SK-MEL-5 (cell line): ENCODE data around the gene PRR9. TPM values are rescaled to one million over a fixed set of nuclear protein-coding genes. Genes with fewer than 3 reads are reported as not detected.

ENCODE experiments used
- DNase-seq: peaks from one replicate; pipeline ENCODE4 v3.0.0-alpha.2; 2016; ENCODE audit warnings: low read depth, low spot score
- in situ Hi-C: cut with HindIII; loops from 2 replicates; pipeline ENCODE4 v1.10.0; 2016; ENCODE audit warnings: low sequenced_read_pairs, high pct_unique_total_duplicates, low pct_unique_long_range_greater_than_20kb
- total RNA-seq: library from RNA; depleted of rRNA; stranded (reverse); fragments of >200 nt; shearing (Covaris generic); gene quantifications from 2 replicates; pipeline ENCODE4 v1.2.3, GENCODE V29; 2014; rRNA removed

The PRR9 gene
- total RNA-seq, 1 experiment from 2014 or later, result not detected

DNA sequence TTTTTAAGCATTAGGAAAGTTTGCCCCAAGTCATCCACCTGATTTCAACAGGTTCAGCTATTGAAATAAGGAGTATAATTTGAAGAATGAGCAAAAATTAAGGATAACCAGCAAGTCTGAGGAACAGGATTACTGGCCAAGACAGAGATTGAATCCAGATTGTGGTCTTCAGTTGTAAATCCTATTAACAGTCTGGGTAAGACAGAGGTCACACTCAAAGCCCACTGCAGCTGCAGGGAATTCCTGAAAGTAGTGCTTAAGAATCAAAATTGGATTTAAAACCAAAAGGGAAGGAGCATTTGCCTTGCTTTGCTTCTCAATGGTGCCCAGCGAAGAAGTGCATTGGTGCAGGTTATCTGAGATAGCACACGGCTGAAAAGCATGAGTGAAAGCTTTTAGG lies 35.7 kb downstream of the PRR9 start:
- DNase-seq, result no peak
- in situ Hi-C loops, result loop anchor here (25.0 kb wide), 1 partner anchor 1991 kb away; the partner anchor contains the start of gene PSMD4

DNA sequence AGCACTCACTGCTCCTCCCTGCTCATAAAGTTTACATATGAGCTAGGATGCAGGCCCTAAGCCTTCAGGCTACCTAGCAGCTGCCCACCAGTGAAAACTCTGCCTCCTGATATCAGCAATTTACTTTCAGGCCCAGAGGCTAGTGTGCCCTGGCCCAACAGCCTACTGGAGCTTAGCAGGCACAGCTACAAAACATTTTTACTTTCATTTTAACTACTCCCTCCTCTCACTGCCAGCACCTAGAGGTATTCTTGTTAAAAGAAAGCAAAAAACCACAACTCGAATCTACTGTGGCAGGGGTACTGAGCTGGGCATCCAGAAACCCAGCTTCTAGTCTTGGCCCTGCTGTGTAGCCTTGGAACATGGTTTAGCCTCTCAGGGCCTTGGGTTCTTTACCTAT lies 36.3 kb downstream of the PRR9 start:
- no peak for DNase-seq
- in situ Hi-C loops, result loop anchor here (25.0 kb wide), 1 partner anchor 1991 kb away; the partner anchor contains the start of gene PSMD4

DNA sequence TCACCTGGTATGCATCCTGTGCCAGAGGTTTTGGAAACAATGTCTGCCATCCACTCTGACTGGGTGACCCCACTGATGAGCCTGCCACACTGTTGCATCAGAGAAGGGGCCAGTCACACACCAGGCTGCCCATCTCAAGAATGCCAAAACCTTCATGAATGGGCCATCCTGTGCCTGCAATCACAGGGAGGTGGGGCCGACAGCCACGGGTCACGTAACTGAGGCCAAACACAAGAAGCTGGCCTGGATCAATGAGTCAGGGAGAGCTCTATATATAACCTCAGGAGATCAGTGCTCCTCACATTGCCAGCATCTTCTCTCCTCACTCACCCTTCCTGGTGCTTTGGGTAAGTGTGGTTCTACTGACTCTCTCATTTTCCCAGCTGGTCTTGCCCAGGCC lies 42.0 kb downstream of the PRR9 start, which contains the start of gene LORICRIN:
TSS of gene LORICRIN (plus strand) at position 301 of the 400 bp plus-strand sequence. CDS start 1,263 bp downstream, outside the sequence.
- in situ Hi-C loops, result loop anchor here (25.0 kb wide), 1 partner anchor 1997 kb away; the partner anchor contains the start of gene PSMD4

DNA sequence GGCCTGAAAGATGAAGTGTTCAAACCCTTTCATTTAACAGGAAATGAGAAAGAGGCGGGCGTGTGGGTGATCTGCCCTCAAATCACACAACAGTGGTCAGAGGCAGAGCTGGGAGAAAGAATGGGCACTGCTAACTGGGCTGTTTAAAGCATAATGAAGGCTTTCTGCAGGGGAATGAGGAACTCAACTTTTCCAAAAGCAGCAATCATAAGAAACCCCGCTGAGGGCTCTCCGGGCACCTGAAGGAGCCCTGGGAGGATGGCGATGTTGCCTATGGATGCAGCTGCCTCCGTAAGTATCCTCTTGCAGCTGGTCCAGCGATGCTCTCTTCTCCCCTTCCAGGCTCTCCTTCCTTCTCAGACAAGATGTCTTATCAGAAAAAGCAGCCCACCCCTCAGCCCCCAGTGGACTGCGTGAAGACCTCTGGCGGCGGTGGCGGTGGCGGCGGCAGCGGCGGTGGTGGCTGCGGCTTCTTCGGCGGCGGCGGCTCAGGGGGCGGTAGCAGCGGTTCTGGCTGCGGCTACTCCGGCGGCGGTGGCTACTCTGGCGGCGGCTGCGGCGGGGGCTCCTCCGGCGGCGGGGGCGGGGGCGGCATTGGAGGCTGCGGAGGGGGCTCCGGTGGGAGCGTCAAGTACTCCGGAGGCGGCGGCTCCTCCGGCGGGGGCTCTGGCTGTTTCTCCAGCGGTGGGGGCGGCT lies 43.3 kb downstream of the PRR9 start:
- in situ Hi-C loops, result loop anchor here (25.0 kb wide), 1 partner anchor 1998 kb away; the partner anchor contains the start of gene PSMD4
- no peak for DNase-seq

More for the DNA sequence above, 42.0 kb downstream of the PRR9 start, which contains the start of gene LORICRIN:
- no peak for DNase-seq

DNA sequence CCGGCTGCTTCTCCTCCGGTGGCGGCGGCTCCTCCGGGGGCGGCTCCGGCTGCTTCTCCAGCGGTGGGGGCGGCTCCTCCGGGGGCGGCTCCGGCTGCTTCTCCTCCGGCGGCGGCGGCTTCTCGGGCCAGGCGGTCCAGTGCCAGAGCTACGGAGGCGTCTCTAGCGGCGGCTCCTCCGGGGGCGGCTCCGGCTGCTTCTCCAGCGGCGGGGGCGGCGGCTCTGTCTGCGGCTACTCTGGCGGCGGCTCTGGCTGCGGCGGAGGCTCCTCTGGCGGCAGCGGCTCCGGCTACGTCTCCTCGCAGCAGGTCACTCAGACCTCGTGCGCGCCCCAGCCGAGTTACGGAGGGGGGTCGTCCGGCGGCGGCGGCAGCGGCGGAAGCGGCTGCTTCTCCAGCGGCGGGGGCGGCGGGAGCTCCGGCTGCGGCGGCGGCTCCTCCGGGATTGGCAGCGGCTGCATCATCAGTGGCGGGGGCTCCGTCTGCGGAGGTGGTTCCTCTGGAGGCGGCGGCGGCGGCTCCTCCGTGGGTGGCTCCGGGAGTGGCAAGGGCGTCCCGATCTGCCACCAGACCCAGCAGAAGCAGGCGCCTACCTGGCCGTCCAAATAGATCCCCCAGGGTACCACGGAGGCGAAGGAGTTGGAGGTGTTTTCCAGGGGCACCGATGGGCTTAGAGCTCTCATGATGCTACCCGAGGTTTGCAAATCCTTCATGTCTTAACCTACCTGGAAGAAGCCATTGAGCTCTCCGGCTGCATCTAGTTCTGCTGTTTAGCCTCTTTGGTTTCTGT lies 44.1 kb downstream of the PRR9 start:
- no peak for DNase-seq
- in situ Hi-C loops, result loop anchor here (25.0 kb wide), 1 partner anchor 1999 kb away; the partner anchor contains the start of gene PSMD4

DNA sequence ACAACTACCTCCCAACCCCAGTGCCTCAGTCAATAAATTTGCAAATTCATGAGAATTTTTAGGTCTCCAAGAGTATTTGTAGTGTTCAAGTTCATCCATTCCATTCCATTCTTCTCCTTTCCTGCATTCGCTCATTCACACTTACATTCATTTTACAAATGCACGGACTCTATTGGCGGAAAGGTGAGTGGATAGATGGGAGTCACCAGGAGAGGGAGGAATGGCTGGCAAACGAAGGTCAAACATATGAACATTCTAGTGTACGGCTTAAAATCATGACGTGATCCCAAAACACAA lies 44.6 kb downstream of the PRR9 start:
- in situ Hi-C loops, result loop anchor here (25.0 kb wide), 1 partner anchor 2000 kb away; the partner anchor contains the start of gene PSMD4

DNA sequence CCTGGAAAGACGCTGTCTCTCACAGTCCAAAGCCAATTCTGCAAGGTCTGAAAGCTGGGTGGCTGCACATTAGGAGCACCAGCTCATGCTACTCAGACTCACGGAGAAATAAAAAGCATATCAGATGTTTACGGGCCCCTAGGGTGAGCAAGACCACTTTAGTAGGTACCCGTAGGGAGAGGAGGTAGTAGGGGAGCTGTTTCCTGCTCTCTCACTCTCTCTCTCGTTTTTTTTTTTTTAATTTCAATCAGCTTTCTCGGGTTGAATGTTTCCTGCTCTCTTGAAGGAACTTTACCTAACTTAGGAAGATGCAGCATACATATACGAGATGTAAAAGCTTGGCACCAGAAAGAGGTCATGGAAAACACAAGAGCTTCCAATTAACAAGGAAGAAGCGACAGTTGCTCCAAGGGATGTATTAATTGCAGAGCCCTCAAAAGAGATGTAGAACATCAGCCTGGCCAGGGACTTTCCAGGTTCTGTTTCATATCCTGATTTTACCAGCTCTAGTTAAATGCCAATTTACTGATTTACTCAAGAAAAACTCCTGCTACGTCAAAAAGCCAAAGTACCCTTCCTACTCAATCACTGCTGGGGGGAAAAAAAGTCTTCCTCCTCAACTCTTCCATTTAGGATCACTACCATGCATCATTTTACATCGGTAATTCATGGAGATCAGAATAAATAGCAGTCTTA lies 45.2 kb downstream of the PRR9 start:
- in situ Hi-C loops, result loop anchor here (25.0 kb wide), 1 partner anchor 2000 kb away; the partner anchor contains the start of gene PSMD4
- DNase-seq, result no peak

More for the DNA sequence above, 44.6 kb downstream of the PRR9 start:
- DNase-seq, result no peak

DNA sequence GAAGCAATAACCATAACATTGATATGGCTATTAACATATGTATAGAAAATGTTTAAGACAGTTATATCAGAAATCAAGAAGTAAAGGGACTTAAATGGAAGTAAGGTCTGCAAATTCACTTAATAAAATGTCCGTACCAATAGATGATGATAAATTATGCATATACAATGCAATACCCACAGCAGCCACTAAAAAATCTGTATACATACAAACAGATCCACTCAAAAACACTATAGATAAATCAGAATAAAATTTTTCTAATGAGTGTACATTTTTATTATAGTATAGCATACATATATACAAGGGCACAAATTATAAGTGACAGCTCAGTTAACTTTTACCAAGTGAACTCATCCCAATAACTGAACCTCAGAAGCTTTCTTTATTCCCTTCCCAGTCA lies 48.1 kb downstream of the PRR9 start:
- in situ Hi-C loops, result loop anchor here (25.0 kb wide), 1 partner anchor 2003 kb away; the partner anchor contains the start of gene PSMD4

More for the DNA sequence above, 48.1 kb downstream of the PRR9 start:
- DNase-seq, result no peak

Other genes with a start within 250 kb of the PRR9 start
- gene SPRR4, start 246.9 kb upstream of the PRR9 start, total RNA-seq, result not detected in 2 replicates
- not detected in 2 replicates for gene SPRR1A, start 233.5 kb upstream of the PRR9 start, total RNA-seq
- gene SPRR3, start 215.8 kb upstream of the PRR9 start, total RNA-seq, result not detected in 2 replicates
- not detected in 2 replicates for gene SPRR1B, start 186.4 kb upstream of the PRR9 start, total RNA-seq
- 26.7 and 39.8 TPM in 2 replicates for gene SPRR2D, start 176.5 kb upstream of the PRR9 start, total RNA-seq
- gene SPRR2A, start 160.1 kb upstream of the PRR9 start, total RNA-seq, result not detected in 2 replicates
- gene SPRR2B, start 146.0 kb upstream of the PRR9 start, total RNA-seq, result not detected in 2 replicates
- not detected in 2 replicates for gene SPRR2E, start 123.1 kb upstream of the PRR9 start, total RNA-seq
- 0.18 and 0.51 TPM in 2 replicates for gene SPRR2F, start 104.1 kb upstream of the PRR9 start, total RNA-seq
- not detected in 2 replicates for gene SPRR2G, start 66.7 kb upstream of the PRR9 start, total RNA-seq
- gene LELP1, start 14.2 kb upstream of the PRR9 start, total RNA-seq, result not detected in 2 replicates
- gene LORICRIN, start 42.1 kb downstream of the PRR9 start, total RNA-seq, result not detected in 2 replicates
- gene PGLYRP3, start 95.4 kb downstream of the PRR9 start, total RNA-seq, result not detected in 2 replicates
- gene PGLYRP4, start 131.3 kb downstream of the PRR9 start, total RNA-seq, result not detected in 2 replicates
- not detected in 2 replicates for gene S100A9, start 140.3 kb downstream of the PRR9 start, total RNA-seq
- gene S100A12, start 158.0 kb downstream of the PRR9 start, total RNA-seq, result not detected in 2 replicates
- gene S100A8, start 173.5 kb downstream of the PRR9 start, total RNA-seq, result not detected in 2 replicates
- gene S100A7A, start 198.9 kb downstream of the PRR9 start, total RNA-seq, result not detected in 2 replicates
- not detected in 2 replicates for gene S100A7, start 243.1 kb downstream of the PRR9 start, total RNA-seq